Raji (cell line): ENCODE data around the gene SMIM44.

Experiments used
- POLR2A ChIP-seq: IDR thresholded peaks from 2 replicates; pipeline ENCODE4 v1.6.1; 2011; ENCODE audit warnings: low read depth, low read length, control low read depth; ENCODE audit not compliant: insufficient read depth

Gene SMIM44

GRCh38 chr19:3494051-3494450 is 10.8 kb upstream of the SMIM44 start:
- TF ChIP-seq POLR2A, result no peak

DNA sequence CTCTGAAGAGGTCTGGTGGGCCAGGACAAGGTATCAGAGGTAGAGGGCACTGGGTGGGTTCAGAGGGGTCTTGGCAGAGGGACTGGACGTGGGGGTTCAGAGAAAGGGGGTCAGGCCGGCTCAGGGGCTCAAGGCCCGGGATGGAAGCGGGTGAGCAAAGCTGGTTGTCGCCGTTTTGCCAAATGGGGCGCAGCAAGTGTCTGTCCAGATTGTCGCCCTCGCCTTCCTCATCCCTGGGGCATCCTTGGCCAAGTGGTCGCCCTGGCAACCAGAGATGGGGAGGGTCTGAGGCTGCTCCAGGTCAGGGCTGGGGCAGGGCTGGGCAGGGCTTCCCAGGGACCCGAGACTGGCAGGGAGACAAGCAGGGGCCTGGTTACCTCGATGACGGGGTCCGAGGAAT is 10.4 kb upstream of the SMIM44 start:
- TF ChIP-seq POLR2A, result no peak

DNA sequence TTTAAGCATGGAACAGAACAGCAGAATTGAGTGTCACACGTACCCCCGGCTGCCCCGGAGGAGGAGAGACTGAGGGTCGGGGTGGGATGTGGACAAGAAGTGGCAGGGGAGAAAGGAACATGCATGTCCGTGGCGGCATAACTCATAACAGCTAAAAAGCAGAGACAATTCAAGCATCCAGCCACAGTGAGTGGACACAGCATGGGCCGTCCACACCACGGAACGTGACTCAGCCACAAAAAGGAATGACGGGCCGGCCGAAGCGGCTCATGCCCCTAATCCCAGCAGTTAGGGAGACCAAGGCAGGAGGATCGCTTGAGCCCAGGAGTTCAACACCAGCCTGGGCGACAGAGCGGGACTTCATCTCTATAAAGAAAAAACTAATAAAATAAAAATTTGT is 9.7 kb upstream of the SMIM44 start:
- no peak for TF ChIP-seq POLR2A

DNA sequence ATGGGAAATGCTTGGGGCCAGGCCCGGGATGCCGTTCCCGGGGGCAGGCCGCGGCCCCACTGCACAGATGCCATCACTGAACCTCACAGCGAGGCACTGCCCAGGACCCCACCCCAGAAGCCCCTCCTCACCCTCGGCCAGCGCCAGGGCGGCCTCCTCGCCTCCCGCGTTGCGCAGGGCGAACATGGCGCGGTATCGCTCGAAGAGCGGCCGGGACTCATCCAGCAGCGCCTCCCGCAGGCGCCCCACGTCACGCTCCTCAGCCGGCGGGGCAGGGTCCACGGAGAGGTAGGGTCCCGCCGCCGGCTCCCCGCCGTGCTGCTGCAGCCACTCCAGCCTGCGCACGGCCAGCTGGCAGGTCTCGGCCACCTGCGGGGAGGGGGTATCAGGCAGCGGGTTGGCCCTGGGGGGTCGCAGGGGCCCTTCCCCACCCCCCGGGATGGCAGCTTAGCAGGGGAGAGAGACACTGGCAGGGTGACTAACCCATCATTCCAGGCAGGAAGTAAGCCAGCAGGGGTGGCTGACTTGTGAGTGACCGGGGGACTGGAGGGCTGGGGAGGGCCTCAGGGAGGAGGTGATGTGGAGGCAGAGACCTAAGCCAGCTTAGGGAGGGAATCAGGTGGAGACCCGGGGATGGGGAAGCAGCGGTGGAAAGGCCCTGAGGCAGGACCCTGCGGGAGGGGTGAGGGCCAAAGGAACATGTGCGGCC is 9.0 kb upstream of the SMIM44 start:
- TF ChIP-seq POLR2A, result no peak

DNA sequence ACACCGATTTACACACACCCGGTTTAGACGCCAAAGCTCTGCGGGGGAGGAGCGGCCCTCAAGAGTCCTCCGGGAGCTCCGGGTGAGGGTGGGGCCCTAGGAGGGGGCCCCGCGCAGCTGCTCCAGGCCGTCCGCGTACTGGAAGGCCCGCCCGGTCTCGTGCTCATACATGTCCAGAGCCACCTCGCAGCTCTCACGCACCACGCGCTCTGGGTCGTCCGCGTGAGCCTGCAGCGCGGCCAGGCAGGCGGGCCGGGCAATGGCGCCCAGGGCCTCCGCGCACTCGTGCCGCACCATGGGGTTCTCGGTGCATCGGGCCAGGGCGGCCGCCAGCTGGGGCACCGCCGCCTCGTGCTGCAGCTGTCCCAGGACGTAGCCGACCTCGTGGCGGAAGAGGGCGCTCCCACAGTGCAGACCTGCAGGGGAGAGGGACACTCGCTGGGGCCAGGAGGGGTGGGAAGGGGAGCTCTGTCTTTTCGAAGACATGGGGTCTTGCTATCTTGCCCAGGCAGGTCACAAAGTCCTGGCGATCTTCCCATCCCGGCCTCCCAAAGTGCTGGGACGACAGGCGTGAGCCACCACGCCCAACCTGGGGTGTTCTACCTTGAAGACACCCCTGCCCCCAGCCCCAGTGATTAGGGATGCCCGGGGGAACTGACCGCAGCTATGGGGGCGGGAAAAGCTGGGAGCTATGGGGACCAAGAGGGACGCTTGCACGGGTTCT is 8.3 kb upstream of the SMIM44 start:
- no peak for TF ChIP-seq POLR2A

DNA sequence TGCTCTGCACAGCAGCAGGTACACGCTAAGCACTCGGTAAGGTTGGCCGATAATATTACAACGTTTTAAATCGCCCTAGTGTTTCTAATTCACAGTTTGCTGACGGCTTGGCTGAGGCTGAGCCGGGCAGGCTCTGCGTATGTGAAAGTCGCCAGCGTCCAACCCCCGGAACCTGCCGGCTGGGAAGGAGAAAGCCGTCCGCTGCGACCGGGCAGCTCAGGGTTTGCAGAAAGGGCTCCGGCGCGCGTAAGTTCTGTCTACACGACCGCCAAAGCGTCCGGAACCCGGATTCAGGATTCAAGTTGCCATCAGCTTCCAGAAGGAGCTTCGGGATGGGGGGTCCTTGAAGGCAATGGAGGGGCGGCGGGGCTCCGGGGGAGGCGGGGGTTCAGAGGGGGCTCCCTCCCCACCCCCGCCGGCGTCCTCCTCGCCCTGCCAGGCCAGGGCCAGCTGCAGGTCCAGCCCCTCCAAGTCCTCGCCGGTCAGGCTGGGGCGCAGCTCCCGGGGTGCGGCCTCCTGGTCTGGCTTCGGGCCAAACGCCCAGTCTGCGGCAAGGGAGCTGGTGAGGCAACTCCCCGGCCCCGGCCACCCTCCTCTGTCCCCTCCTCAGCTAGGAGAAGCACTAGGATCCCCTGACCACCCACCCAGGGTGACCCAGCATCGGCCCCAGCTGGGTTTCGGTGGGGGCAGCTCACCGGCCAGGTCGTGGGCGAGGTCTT is 575 bp downstream of the SMIM44 start:
- no peak for TF ChIP-seq POLR2A

DNA sequence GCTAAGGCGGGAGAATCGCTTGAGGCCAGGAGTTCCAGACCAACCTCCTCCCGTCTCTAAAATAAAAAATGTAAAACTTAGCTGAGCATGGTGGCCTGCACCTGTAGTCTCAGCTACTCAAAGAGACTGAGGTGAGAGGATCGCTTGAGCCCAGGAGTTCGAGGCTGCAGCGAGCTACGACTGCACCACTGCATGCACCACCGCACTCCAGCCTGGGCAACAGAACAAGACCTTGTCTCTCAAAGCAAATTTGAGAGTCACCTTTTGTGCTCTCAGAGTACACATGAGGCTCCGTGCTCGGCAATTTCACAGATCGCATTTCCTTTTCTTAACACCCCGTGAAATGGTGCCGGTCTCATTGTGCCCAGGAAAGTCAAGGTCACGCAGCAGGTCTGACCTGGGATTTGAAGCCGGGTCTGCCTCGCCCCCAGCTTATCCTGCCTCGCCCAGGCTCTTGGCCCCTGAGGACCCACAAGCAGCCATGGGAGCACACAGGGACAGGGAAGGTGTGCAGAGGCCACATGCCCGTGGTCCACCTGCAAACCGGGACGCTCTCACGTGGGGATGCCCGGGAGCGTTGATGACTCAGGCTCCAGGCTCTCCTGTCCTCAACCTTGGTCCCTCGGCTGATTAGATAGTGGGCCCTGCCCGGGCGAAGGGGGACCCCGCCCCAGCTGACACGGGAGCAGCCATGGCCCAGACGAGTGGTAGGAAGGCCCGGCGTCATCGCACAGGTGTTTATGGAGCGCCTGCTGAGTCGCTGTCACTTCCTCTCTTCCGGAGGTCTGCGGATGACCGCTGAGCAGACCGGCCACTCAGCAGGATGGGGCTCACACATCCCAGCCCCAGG is 1.8 kb downstream of the SMIM44 start:
- TF ChIP-seq POLR2A, result no peak

DNA sequence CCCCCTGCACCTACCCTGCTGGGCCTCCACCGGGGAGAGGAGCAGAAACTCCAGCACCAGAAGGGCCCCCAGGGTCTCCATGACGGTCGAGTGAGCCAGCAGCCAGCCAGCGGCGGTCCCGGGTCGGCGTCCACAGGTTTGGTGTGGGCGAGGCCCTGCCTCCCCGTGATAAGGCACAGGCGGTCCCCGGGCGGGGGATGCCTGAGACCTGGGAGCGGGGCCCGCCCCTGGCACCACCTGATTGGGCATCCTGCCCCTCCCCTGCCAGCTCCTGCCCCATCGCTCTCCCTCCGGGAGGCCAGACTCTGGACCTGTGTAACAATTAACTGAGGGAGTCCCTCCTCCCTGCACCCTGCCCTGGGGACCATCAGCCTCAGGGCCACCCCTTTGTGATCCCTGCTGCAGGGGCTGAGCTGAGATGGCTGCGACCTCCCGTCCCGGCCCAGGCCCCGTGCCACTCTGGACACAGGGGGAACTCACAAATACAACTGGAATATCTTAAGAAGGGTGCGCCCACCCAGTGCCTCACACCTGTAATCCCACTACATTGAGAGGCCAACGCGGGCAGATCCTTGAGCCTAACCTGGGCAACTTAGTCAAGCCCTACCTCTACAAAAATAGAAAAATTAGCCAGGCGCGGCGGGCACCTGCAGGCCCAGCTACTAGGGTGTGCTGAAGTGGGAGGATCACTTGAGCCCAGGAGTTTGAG is 2.7 kb downstream of the SMIM44 start, which contains the start of gene SMIM24:
SMIM24 (minus strand) TSS at position 143 of the 709 bp plus-strand sequence; CDS start at position 81, 62 bp downstream.
- TF ChIP-seq POLR2A, result no peak

DNA sequence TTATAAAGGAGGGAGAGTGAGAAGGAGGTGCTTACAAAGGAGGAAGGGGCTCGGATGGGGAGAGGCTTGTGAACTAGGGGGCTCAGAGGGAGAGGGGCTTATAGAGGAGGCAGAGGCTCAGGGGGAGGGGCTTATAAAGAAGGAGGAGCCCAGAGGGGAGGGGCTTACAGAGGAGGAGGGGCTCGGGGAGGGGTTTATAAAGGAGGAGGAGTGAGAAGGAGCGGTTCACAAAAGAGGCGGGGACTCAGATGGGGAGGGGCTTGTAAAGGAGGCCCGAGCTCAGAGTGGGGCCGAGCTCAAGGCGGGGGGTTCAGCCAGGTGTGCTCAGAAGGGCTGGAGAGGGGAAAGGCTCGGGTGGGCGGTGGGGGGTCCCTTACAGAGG is 3.4 kb downstream of the SMIM44 start:
- TF ChIP-seq POLR2A, result no peak

GRCh38 chr19:3479177-3479833 is 3.9 kb downstream of the SMIM44 start:
- no peak for TF ChIP-seq POLR2A

GRCh38 chr19:3478409-3479176 is 4.6 kb downstream of the SMIM44 start:
- TF ChIP-seq POLR2A, result no peak

DNA sequence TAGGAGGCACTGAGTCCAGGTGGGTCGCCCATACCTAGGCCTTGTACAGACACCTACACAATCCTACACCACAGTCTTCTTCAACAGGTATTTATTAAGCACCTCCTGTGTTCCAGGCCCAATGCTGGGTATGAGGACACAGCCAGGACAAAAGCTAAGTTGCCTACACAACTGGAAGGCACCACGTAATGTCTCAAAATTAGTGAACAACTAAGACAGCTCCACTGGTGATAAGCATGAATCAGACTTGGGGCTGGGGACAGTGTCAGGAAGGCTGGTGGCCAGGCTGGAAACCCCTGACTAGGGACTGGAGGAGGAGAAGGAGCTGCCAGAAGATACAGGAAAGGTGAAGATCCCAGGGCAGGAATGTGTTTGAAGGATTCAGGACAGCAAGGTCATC is 5.3 kb downstream of the SMIM44 start:
- no peak for TF ChIP-seq POLR2A

DNA sequence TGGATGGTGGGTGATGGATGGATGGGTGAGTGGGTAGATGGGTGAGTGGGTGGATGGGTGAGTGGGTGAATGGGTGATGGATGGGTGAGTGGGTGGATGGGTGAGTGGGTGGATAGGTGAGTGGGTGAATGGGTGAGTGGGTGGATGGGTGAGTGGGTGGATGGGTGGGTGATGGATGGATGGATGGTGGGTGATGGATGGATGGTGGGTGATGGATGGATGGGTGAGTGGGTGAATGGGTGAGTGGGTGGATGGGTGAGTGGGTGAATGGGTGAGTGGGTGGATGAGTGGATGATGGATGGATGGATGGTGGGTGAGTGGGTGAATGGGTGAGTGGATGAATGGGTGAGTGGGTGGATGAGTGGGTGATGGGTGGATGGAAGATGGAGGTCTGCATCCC is 5.7 kb downstream of the SMIM44 start:
- TF ChIP-seq POLR2A, result no peak
